T-helper 2 cell treated with Interferon-gamma antibody and Interleukin-4, amounts not matched to agents 5 μg/mL and 100 μg/mL, for 36 hours (primary cell): ENCODE results near the gene VEZT.

ENCODE experiments used
- DNase-seq: peaks from one replicate; pipeline ENCODE4 v3.0.0; 2021; ENCODE audit warnings: low spot score
- H3K27ac Mint-ChIP-seq: one replicate; pipeline ENCODE4 v1.8.0; 2021; ENCODE audit warnings: mild to moderate bottlenecking, mixed read lengths
- H3K27me3 Mint-ChIP-seq: one replicate; pipeline ENCODE4 v1.8.0; 2021; ENCODE audit warnings: low read depth, mixed read lengths
- H3K36me3 Mint-ChIP-seq: one replicate; pipeline ENCODE4 v1.8.0; 2021; ENCODE audit warnings: low read depth, mixed read lengths
- H3K4me1 Mint-ChIP-seq: one replicate; pipeline ENCODE4 v1.8.0; 2021; ENCODE audit warnings: low read depth, mixed read lengths
- H3K4me3 Mint-ChIP-seq: one replicate; pipeline ENCODE4 v1.8.0; 2022; ENCODE audit warnings: mild to moderate bottlenecking, moderate library complexity, mixed read lengths
- H3K9me3 Mint-ChIP-seq: one replicate; pipeline ENCODE4 v1.8.0; 2021; ENCODE audit warnings: mixed read lengths

The VEZT gene

DNA sequence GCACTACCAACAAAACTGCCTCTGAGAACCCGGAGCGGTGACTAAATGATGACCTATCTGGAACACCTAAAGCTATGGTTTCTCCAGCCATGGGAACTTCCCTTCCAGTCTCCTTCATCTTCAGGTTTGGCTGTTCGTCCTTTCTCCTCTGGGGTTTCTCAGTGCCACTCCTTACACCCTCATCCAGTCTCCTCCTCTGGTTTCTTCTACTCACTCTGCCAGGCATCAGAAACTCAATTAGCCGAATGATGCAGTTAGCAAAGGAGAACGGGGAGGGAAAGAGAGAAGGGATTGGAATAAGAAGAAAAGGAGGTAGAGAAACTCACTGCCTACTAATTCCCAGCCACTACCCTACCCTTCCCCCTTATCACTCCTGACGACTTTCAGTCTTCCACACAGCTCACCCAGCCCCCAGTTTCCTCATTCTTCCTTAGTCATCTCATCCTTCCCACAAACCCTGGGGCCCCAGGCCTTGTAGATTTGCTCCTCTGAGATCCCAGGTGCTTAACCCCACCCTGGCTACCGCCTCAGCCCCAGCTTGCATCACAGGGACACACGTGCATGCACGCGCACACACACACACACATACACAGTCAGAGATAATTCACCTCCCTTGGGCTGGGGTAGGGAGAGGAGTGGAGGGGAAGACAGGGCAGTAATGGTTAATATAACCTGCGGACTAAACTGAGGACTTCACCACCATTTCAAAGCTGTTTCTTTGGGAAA lies 13.3 kb upstream of the VEZT start:
- no peak for DNase-seq
- Mint-ChIP-seq H3K4me3 (no peak overlapping the region), H3K27me3 (no peaks in the 10 kb centered on the region), H3K4me1 (peaks cover 5% of the 10 kb centered on the region), H3K36me3 (no peaks in the 10 kb centered on the region), H3K9me3 (no peaks in the 10 kb centered on the region), H3K27ac (no peak overlapping the region)

DNA sequence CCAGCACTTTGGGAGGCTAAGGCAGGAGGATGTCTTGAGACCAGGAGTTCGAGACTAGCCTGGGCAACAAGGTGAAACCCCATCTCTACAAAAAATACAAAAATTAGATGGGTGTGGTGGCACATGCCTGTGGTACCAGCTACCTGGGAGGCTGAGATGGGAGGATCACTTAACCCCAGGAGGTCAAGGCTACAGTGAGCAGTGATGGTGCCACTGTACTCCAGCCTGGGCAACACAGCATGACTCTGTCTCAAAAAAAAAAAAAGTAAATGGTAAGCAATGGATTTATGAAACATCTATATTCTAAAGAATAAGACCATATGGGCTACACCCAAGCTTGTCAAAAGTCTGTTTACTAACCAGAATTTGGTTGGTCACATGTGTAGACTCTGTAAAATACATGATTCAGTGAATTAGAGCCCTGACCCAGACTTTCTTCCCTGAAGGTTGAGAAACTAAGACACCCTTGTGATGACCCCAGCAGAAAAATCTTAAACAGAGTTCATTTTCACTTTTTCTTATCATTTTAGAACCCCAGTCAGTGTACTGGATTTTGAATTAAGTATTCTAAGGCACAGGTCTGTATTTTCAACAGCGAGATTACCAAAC lies 12.5 kb upstream of the VEZT start:
- Mint-ChIP-seq H3K9me3 (no peaks in the 10 kb centered on the region), H3K4me3 (no peak overlapping the region), H3K27me3 (no peaks in the 10 kb centered on the region), H3K36me3 (no peaks in the 10 kb centered on the region), H3K27ac (no peak overlapping the region), H3K4me1 (peaks cover 5% of the 10 kb centered on the region)
- DNase-seq, result no peak

DNA sequence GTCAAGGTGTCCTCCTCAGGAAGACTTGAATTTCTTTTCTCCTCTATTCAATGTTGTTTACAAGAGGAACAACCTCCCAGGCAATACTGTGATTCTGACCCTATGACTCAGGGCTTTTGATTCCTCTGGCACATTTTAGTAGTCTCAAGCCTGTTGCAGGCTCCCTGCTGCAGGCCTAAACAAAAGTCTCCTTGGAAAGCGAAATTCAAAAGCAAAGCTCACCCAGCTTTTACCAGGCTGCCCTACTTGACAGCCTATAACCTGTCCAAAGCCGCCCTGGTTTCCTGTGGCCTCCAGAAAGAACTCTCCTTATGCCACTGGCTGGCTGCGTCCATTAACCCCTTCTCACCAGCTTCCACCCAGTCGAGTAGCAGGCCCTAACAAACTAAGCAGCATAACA lies 11.9 kb upstream of the VEZT start:
- DNase-seq, result no peak
- H3K36me3 Mint-ChIP-seq, result no peaks in the 10 kb centered on the region
- no peaks in the 10 kb centered on the region for H3K9me3 Mint-ChIP-seq
- no peak overlapping the region for H3K27ac Mint-ChIP-seq
- H3K27me3 Mint-ChIP-seq, result no peaks in the 10 kb centered on the region
- H3K4me1 Mint-ChIP-seq, result peaks cover 3% of the 10 kb centered on the region
- no peak overlapping the region for H3K4me3 Mint-ChIP-seq

DNA sequence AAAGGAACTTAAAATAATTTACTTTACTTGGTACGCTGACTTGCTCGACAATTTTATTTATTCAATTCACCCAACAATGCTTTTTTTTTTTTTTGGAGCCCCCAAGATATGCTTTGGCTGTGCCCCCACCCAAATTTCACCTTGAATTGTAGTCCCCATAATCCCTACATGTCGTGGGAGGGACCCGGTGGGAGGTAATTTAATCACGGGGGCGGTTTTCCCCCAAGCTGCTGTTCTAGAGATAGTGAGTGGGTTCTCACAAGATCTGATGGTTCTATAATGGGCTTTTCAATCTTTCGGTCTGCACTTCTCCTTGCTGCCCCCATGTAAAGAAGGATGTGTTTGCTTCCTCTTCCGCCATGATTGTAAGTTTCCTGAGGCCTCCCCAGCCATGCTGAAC lies 10.7 kb upstream of the VEZT start:
- Mint-ChIP-seq H3K36me3 (no peaks in the 10 kb centered on the region), H3K27me3 (peaks cover 4% of the 10 kb centered on the region), H3K27ac (no peak overlapping the region), H3K4me3 (no peak overlapping the region), H3K9me3 (no peaks in the 10 kb centered on the region), H3K4me1 (no peaks in the 10 kb centered on the region)
- DNase-seq, result no peak

DNA sequence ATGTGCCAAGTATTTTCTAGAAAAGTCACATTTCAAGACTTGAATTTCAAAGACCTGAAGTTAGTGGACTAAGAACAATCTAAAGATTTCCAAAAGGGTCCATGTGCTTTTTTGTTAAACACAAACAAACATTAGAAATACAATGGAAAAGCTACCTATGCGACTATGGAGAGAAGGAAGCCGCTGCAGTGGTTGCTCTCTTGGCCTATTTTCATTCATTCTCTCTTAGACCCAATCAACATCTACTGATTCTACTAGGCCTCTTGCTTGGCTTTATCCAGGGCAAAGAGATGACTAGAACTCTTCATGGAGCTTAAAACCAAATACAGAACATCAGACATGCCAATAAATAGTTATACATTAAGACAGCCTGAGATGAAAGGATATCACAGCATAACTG lies 10.2 kb upstream of the VEZT start:
- Mint-ChIP-seq H3K27me3 (peaks cover 4% of the 10 kb centered on the region), H3K27ac (no peak overlapping the region), H3K4me3 (no peak overlapping the region), H3K9me3 (no peaks in the 10 kb centered on the region), H3K36me3 (no peaks in the 10 kb centered on the region), H3K4me1 (no peaks in the 10 kb centered on the region)
- DNase-seq, result no peak

DNA sequence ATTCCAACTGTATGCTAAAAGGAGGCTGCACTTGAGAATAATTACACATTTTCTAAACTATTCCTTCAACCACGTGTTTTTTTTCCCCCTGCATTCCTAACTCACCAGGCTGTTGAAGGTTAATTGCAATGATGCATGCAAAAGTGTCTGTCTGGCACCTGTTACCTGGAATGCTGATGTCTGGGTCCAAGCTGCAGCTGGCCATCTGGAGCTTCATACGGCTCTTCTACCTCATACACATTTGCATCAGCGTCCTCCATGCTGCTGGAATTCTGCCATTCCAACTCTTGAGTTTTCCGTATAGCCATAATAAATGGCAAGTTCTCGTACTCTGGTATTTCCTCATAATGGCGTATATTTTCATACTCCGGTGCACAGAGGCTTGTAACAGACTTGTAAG lies 8.9 kb upstream of the VEZT start:
- Mint-ChIP-seq H3K27me3 (peaks cover 4% of the 10 kb centered on the region), H3K9me3 (no peaks in the 10 kb centered on the region), H3K4me1 (no peaks in the 10 kb centered on the region), H3K4me3 (no peak overlapping the region), H3K27ac (no peak overlapping the region), H3K36me3 (no peaks in the 10 kb centered on the region)
- DNase-seq, result no peak

DNA sequence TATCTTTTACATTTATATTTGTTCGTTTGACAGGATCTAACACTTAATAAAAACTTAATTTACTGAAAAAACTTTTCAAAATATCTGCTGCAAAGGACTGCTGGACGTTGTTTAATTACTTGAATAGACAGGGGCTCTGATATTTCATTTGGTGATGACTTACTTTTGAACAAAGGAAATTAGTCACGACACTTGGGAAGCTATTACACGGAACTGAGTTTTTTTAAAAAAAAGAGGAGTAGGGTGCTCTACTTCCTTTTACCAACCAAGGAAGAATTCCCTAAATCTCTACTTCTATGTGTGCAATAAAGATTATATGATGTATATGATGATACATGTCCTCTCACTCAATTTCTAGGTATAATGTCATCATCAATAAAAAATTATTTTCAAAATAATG lies 5.0 kb upstream of the VEZT start:
- DNase-seq, result no peak
- Mint-ChIP-seq H3K36me3 (peaks cover under 1% of the 10 kb centered on the region), H3K4me3 (no peak overlapping the region), H3K9me3 (no peaks in the 10 kb centered on the region), H3K27ac (no peak overlapping the region), H3K4me1 (peaks cover 9% of the 10 kb centered on the region), H3K27me3 (peaks cover 21% of the 10 kb centered on the region)

DNA sequence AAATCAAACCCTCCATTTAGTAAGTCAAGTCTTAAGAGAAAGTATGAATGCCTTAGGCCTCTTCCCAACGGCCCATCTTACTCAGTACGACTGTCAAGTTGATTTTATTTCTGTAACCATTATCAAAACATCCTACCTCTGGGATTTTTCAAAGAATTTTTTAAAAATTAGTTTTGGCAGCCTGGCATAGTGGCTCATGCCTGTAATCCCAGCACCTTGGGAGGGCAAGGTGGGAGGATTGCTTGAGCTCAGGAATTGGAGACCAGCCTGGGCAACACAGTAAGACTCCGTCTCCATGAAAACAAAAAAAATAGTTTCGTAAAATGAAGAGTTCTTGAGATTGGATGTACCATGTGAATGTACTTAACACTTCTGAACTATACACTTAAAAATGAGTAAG lies 4.5 kb upstream of the VEZT start:
- Mint-ChIP-seq H3K27me3 (peaks cover 21% of the 10 kb centered on the region), H3K4me3 (no peak overlapping the region), H3K36me3 (peaks cover 2% of the 10 kb centered on the region), H3K4me1 (peaks cover 10% of the 10 kb centered on the region), H3K27ac (no peak overlapping the region), H3K9me3 (no peaks in the 10 kb centered on the region)
- DNase-seq, result no peak

DNA sequence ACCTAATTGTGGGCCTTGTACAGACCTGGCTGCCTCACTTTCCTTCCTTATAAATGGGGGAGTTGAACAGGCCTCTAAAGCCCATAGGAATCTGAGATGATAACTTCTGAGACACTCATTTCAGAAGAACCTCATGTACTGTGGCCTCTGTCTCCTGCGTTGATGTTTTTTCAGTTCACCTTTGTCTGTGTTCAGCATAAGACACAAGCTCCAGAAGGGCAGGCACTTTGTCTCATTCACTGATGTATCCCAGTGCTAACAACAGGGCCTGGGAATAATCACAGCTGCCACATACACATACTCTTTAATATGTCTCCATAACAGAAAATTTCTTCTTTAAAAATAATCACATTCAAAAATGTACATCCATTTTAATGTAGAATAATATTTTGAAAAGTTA lies 3.7 kb upstream of the VEZT start:
- Mint-ChIP-seq H3K4me3 (no peak overlapping the region), H3K36me3 (peaks cover 3% of the 10 kb centered on the region), H3K27ac (no peak overlapping the region), H3K27me3 (peaks cover 21% of the 10 kb centered on the region), H3K9me3 (no peaks in the 10 kb centered on the region), H3K4me1 (peaks cover 17% of the 10 kb centered on the region)
- DNase-seq, result no peak

DNA sequence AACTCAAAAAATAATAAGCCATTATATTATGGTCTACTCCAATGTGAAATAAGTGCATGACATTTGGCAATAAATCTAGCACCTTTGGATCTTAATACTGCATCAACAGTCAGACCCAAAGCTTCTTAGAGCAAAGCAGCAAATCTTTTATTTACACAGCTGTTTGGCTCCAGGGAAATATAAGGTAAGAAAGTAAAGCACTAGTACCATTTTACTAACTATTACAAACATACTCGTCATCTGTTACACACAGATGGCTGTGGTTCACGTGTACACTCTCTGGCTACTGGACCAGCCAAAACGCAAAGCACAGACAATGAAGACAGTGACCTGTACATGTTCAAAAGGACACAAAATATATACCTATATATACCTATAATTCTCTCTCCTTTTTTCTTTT lies 3.1 kb upstream of the VEZT start:
- peaks cover 18% of the 10 kb centered on the region for H3K4me1 Mint-ChIP-seq
- H3K9me3 Mint-ChIP-seq, result no peaks in the 10 kb centered on the region
- peaks cover 21% of the 10 kb centered on the region for H3K27me3 Mint-ChIP-seq
- H3K27ac Mint-ChIP-seq, result no peak overlapping the region
- no peak for DNase-seq
- H3K36me3 Mint-ChIP-seq, result peaks cover 4% of the 10 kb centered on the region
- H3K4me3 Mint-ChIP-seq, result no peak overlapping the region

DNA sequence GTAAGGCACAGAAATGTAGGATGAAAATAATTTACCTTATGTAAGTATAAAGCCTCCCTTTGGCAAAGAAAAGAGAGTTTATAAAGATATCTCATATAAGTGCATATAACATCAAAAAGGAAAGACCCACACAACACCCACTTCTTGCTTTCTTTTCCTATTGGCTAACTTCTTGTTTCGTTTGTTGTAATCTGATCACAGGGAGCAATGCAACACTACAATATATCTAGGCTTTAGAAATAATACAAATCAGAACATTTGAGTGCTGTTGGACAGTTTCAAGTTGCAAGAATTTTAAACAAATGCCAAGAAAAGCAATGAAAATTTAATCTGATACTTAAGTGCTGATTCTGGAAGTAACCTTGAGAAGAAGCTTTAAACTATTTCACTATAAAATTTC lies 1.7 kb upstream of the VEZT start:
- Mint-ChIP-seq H3K27ac (no peak overlapping the region), H3K9me3 (no peaks in the 10 kb centered on the region), H3K4me3 (peak overlapping the region; percentile 97), H3K27me3 (peaks cover 21% of the 10 kb centered on the region), H3K36me3 (peaks cover 11% of the 10 kb centered on the region), H3K4me1 (peaks cover 26% of the 10 kb centered on the region)
- DNase-seq, result no peak

DNA sequence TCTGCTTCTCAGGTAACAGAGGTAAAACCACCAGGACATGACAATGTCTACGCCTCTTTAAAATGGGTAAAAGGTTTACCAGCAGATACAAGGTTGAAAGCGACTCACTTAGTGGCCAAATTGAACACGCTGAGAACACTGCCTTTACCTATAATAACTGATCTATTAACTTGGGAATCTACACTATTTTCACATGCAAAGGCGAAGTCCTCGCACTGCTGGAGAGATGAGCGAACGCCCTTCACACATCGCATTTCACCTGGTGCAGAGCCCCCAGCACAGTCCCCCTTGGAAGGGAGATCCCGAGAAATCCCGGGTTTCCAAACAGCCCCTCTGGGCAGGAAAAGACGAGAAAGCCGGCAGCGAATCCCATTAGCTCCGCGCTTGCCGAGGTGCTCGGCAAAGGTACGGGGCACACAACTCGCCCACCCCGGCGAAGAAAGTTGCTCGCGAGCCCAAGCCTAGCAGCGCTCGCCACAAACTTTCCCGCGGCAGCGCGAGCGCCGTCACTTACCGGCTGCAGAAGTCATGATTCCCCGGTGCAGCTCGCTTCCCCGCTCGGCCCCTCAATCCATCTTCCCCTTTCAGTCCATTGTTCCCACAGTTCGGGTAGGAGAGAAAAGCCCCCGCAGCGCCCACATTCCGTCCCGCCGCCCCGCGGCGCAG lies 763 bp upstream of the VEZT start:
- peaks cover 16% of the 10 kb centered on the region for H3K27me3 Mint-ChIP-seq
- peaks cover 28% of the 10 kb centered on the region for H3K4me1 Mint-ChIP-seq
- no peak for DNase-seq
- peaks cover 11% of the 10 kb centered on the region for H3K36me3 Mint-ChIP-seq
- H3K9me3 Mint-ChIP-seq, result no peaks in the 10 kb centered on the region
- peak overlapping the region; percentile 80 for H3K27ac Mint-ChIP-seq
- H3K4me3 Mint-ChIP-seq, result peak overlapping the region; percentile 97

DNA sequence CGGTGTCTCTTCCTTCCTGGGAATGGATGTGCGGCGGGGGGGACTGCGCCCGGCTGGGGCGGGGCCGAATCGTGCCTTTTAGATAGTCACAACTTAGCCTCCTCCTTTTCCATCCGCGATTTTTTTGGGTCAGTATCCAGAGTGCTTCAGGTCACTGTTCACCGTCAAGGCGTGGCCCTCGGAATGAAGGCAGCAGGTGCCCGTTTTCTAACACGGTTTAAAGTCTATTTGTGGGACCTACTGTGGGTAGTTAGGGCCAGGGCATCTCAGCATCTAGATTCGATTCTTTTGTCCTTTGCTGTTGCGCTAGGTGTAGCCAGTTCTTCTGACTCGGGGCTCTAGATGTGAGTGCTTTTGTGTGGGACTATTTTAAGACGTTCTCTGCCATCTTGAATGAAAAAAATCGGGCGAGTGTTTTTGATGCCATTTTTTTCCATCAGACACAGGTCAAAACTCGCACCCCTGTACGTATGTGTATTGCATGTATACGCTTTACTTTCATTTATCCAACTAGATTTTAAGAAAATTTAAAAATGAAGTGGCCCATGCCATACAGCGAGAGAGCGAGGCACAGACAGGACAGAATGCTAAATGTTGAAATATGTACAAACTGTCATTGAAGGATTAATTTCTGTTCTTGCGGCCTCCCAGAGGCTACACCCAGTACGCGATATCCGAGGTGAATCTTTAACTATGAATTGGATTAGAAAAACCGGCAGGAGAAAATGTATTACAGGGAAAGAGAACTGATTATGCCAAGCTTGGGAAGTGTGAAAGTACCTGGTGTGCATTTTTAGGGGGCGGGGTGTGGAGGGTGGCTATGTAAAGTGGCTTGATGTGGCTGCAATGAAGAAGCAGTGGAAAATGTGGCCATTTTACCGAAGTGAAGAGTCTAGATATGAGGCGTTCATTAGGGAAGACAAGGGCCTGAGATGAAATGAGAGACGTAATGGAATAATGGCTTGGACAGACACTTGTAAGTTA lies 835 bp downstream of the VEZT start:
- Mint-ChIP-seq H3K4me3 (peak overlapping the region; percentile 97), H3K4me1 (peaks cover 34% of the 10 kb centered on the region), H3K27ac (peak overlapping the region; percentile 100), H3K27me3 (peaks cover 16% of the 10 kb centered on the region), H3K36me3 (peaks cover 11% of the 10 kb centered on the region), H3K9me3 (no peaks in the 10 kb centered on the region)
- peak; percentile 51 for DNase-seq

DNA sequence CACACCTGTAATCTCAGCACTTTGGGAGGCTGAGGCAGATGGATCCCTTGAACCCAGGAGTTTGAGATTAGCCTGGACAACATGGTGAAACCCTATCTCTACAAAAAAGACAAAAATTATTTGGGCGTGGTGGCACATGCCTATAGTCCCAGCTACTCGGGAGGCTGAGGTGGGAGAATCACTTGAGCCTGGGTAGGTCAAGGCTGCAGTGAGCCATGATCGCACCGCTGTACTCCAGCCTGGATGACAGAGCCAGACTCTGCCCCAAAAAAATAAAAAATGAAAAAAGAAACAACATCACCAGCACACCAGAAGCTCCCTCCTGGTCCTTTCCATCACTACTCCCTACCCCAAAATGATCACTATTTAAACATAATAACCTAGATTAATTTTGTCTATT lies 2.6 kb downstream of the VEZT start:
- no peak overlapping the region for H3K27ac Mint-ChIP-seq

More for the DNA sequence above, 2.6 kb downstream of the VEZT start:
- no peak for DNase-seq
- peaks cover 15% of the 10 kb centered on the region for H3K27me3 Mint-ChIP-seq
- peaks cover 19% of the 10 kb centered on the region for H3K36me3 Mint-ChIP-seq
- peaks cover 34% of the 10 kb centered on the region for H3K4me1 Mint-ChIP-seq
- no peaks in the 10 kb centered on the region for H3K9me3 Mint-ChIP-seq
- peak overlapping the region; percentile 27 for H3K4me3 Mint-ChIP-seq
